Inflammatory macrophage treated with lipopolysaccharide for 4 hours (primary cell): Measurements from ENCODE around the gene CIB4.
A peak's percentile ranks its signal among the peaks of the same experiment; 100 is the strongest.

Experiments
- DNase-seq: peaks from one replicate; pipeline ENCODE4 v3.0.0-alpha.2; 2020

CIB4 gene

GRCh38 chr2:26605195-26605998 is 35.8 kb downstream of the CIB4 start:
- DNase-seq = peak; percentile 55

- DNase-seq = no peak
Measured at GRCh38 chr2:26602575-26602974, 38.6 kb downstream of the CIB4 start.

- no peak for DNase-seq
Measured at GRCh38 chr2:26599387-26599786, 41.8 kb downstream of the CIB4 start.

- no peak for DNase-seq
Measured at GRCh38 chr2:26598996-26599373, 42.2 kb downstream of the CIB4 start.

GRCh38 chr2:26598336-26598995 is 42.7 kb downstream of the CIB4 start:
- no peak for DNase-seq

- DNase-seq = peak; percentile 30
Measured at GRCh38 chr2:26597197-26597596, 44.0 kb downstream of the CIB4 start.

GRCh38 chr2:26595146-26595545 is 46.0 kb downstream of the CIB4 start:
- no peak for DNase-seq

GRCh38 chr2:26591619-26592505 is 49.3 kb downstream of the CIB4 start:
- no peak for DNase-seq

GRCh38 chr2:26590980-26591618 is 50.1 kb downstream of the CIB4 start:
- DNase-seq = no peak

GRCh38 chr2:26590508-26590907 is 50.7 kb downstream of the CIB4 start:
- DNase-seq = no peak

- no peak for DNase-seq
Measured at GRCh38 chr2:26588576-26588975, 52.6 kb downstream of the CIB4 start.

- DNase-seq = no peak
Measured at GRCh38 chr2:26587994-26588393, 53.2 kb downstream of the CIB4 start.

GRCh38 chr2:26585966-26586365 is 55.2 kb downstream of the CIB4 start:
- no peak for DNase-seq

GRCh38 chr2:26585100-26585499 is 56.1 kb downstream of the CIB4 start:
- DNase-seq = no peak

GRCh38 chr2:26584656-26585055 is 56.5 kb downstream of the CIB4 start:
- no peak for DNase-seq

GRCh38 chr2:26584191-26584590 is 57.0 kb downstream of the CIB4 start:
- DNase-seq = no peak

- DNase-seq = no peak
Measured at GRCh38 chr2:26583381-26583911, 57.7 kb downstream of the CIB4 start.

GRCh38 chr2:26582890-26583289 is 58.3 kb downstream of the CIB4 start:
- DNase-seq = no peak

- no peak for DNase-seq
Measured at GRCh38 chr2:26581991-26582842, 58.9 kb downstream of the CIB4 start.

GRCh38 chr2:26581266-26581990 is 59.7 kb downstream of the CIB4 start:
- no peak for DNase-seq

- no peak for DNase-seq
Measured at GRCh38 chr2:26580751-26581150, 60.4 kb downstream of the CIB4 start.
